SK-N-SH (cell line): Measurements from ENCODE around the gene RANBP9. TPM values are rescaled to one million over a fixed set of nuclear protein-coding genes. Genes with fewer than 3 reads are reported as not detected.

ENCODE experiments used
- CTCF ChIA-PET: fragments of 300-600, 350-600 bp; formaldehyde crosslinking; extraction: SDS; loops from one replicate; lab custom pipeline; 2021; lab: Yijun Ruan, JAX
- POLR2A ChIA-PET: fragments of 350-600 bp; sonication (Branson Sonifier 250); formaldehyde crosslinking; extraction: SDS; loops from one replicate; lab custom pipeline; 2020; ENCODE audit warnings: antibody characterized with exemption, inconsistent platforms; lab: Yijun Ruan, JAX
- DNase-seq: peaks from one replicate; pipeline ENCODE4 v3.0.0; 2012
- H2AFZ ChIP-seq: fragments of 200-600 bp; sonication (generic); 2 replicates; pipeline ENCODE4 v1.8.1; 2016; ENCODE audit warnings: antibody characterized with exemption, mild to moderate bottlenecking, low read depth
- H3F3A ChIP-seq: fragments of 200-600 bp; sonication (generic); replicated peaks from 2 replicates; pipeline ENCODE3; 2016; ENCODE audit warnings: antibody characterized with exemption, mild to moderate bottlenecking; ENCODE audit not compliant: insufficient read depth
- H3K27ac ChIP-seq, 2 experiments: fragments of 200-500 bp in 1 of 2; fragments of 200-600 bp in 1 of 2; sonication (Bioruptor generic) in 1 of 2; sonication (generic), shearing (Covaris generic) in 1 of 2; 2 replicates each; pipeline versions ENCODE4 v1.5.1 to v1.6.1; 2014 to 2016; ENCODE audit warnings: low read depth in 2 of 2, inconsistent platforms in 1 of 2, low read length in 1 of 2, mild to moderate bottlenecking in 1 of 2, mixed read lengths in 1 of 2
- H3K27me3 ChIP-seq: fragments of 200-600 bp; sonication (generic), shearing (Covaris generic); 2 replicates; pipeline ENCODE4 v1.6.1; 2016; ENCODE audit warnings: mixed run types; ENCODE audit not compliant: insufficient read depth
- H3K36me3 ChIP-seq, 2 experiments: fragments of 200-500 bp in 1 of 2; fragments of 200-600 bp in 1 of 2; sonication (Bioruptor generic) in 1 of 2; sonication (generic) in 1 of 2; replicated peaks in 1 of 2; 2 replicates each; pipeline versions ENCODE3 to v1.5.1; 2014 to 2016; ENCODE audit warnings: low read length in 1 of 2, mild to moderate bottlenecking in 1 of 2; ENCODE audit not compliant: insufficient read depth in 2 of 2, control insufficient read depth in 1 of 2
- H3K4me1 ChIP-seq, 2 experiments: fragments of 200-500 bp in 1 of 2; fragments of 200-600 bp in 1 of 2; sonication (Bioruptor generic) in 1 of 2; sonication (generic), shearing (Covaris generic) in 1 of 2; 2 replicates each; pipeline versions ENCODE4 v1.5.1 to v1.6.1; 2014 to 2016; ENCODE audit warnings: low read depth in 1 of 2, low read length in 1 of 2, mixed run types in 1 of 2; ENCODE audit not compliant: insufficient read depth in 2 of 2, control insufficient read depth in 1 of 2
- H3K4me2 ChIP-seq: fragments of 200-600 bp; sonication (generic), shearing (Covaris generic); 2 replicates; pipeline ENCODE4 v1.6.1; 2017; ENCODE audit warnings: mixed run types
- H3K4me3 ChIP-seq, 2 experiments: fragments of 200-500 bp in 1 of 2; fragments of 200-600 bp in 1 of 2; sonication (Bioruptor generic) in 1 of 2; sonication (generic), shearing (Covaris generic) in 1 of 2; 2 replicates each; pipeline versions ENCODE4 v1.5.1 to v1.8.1; 2014 to 2016; ENCODE audit warnings: low read depth in 2 of 2, inconsistent platforms in 1 of 2, low read length in 1 of 2, mild to moderate bottlenecking in 1 of 2, mixed read lengths in 1 of 2, moderate library complexity in 1 of 2
- H3K79me2 ChIP-seq: fragments of 200-600 bp; sonication (generic); 2 replicates; pipeline ENCODE4 v1.8.1; 2017; ENCODE audit warnings: mild to moderate bottlenecking; ENCODE audit not compliant: insufficient read depth
- H3K9ac ChIP-seq: fragments of 200-600 bp; sonication (generic); 2 replicates; pipeline ENCODE4 v1.6.1; 2017; ENCODE audit warnings: mixed run types
- H3K9me2 ChIP-seq: fragments of 200-600 bp; sonication (generic); 2 replicates; pipeline ENCODE4 v1.6.1; 2017; ENCODE audit warnings: mixed run types
- H3K9me3 ChIP-seq: fragments of 200-600 bp; sonication (generic); 2 replicates; pipeline ENCODE4 v1.6.1; 2017; ENCODE audit warnings: mixed run types, mild to moderate bottlenecking, moderate library complexity
- H4K20me1 ChIP-seq: fragments of 200-600 bp; sonication (generic); 2 replicates; pipeline ENCODE4 v1.6.1; 2017; ENCODE audit warnings: mild to moderate bottlenecking, mixed run types; ENCODE audit not compliant: insufficient read depth
- CHD2 ChIP-seq: fragments of 150-350 bp; IDR thresholded peaks from 2 replicates; pipeline ENCODE4 v1.6.1; 2018; ENCODE audit warnings: low read length; ENCODE audit not compliant: partially characterized antibody
- EZH2phosphoT487 ChIP-seq: fragments of 200-600 bp; sonication (generic); IDR thresholded peaks from 2 replicates; pipeline ENCODE4 v1.6.1; 2017; ENCODE audit warnings: low read depth, mixed run types, mild to moderate bottlenecking, antibody characterized with exemption, moderate library complexity, borderline replicate concordance
- FOSL2 ChIP-seq: IDR thresholded peaks from 2 replicates; pipeline ENCODE4 v1.4.0; 2012; ENCODE audit warnings: low read depth, mild to moderate bottlenecking, moderate library complexity, borderline replicate concordance
- JUND ChIP-seq: IDR thresholded peaks from 2 replicates; pipeline ENCODE4 v1.4.0; 2012
- MAX ChIP-seq: IDR thresholded peaks from 2 replicates; pipeline ENCODE4 v1.4.0; 2012; ENCODE audit warnings: low read depth
- MEF2A ChIP-seq: IDR thresholded peaks from 2 replicates; pipeline ENCODE4 v1.4.0; 2012; ENCODE audit warnings: low read depth, borderline replicate concordance
- NFIC ChIP-seq: IDR thresholded peaks from 2 replicates; pipeline ENCODE4 v1.4.0; 2012; ENCODE audit warnings: borderline replicate concordance
- NRF1 ChIP-seq: IDR thresholded peaks from 2 replicates; pipeline ENCODE4 v1.6.1; 2012; ENCODE audit warnings: low read depth, mild to moderate bottlenecking, low read length
- PBX3 ChIP-seq: IDR thresholded peaks from 2 replicates; pipeline ENCODE4; 2012
- POLR2AphosphoS5 ChIP-seq: IDR thresholded peaks from 2 replicates; pipeline ENCODE4 v1.6.1; 2012; ENCODE audit warnings: low read depth, low read length
- RFX5 ChIP-seq: IDR thresholded peaks from 2 replicates; pipeline ENCODE4 v1.6.1; 2012; ENCODE audit warnings: mild to moderate bottlenecking, improper control_type of control experiment, low read length
- RXRA ChIP-seq: IDR thresholded peaks from 2 replicates; pipeline ENCODE4 v1.4.0; 2012; ENCODE audit warnings: low read depth, mild to moderate bottlenecking, borderline replicate concordance
- SMC3 ChIP-seq: IDR thresholded peaks from 2 replicates; pipeline ENCODE4 v1.6.1; 2012; ENCODE audit warnings: low read depth, low read length, improper control_type of control experiment
- USF2 ChIP-seq: fragments of 150-350 bp; IDR thresholded peaks from 2 replicates; pipeline ENCODE4 v1.6.1; 2017; ENCODE audit warnings: antibody characterized with exemption, low read length, low read depth, borderline replicate concordance
- YY1 ChIP-seq: IDR thresholded peaks from 2 replicates; pipeline ENCODE4 v1.4.0; 2012; ENCODE audit warnings: low read depth, mild to moderate bottlenecking
- WGBS: methylation state at CpG from one replicate; pipeline ENCODE4 v1.1.6; 2017; ENCODE audit warnings: low lambda C conversion rate; 5-methylcytosine and 5-hydroxymethylcytosine counted together
- polyA plus RNA-seq, 3 experiments: library from polyadenylated mRNA; depleted of rRNA; stranded (reverse); fragments of >200 nt; gene quantifications; 2 replicates each; pipeline ENCODE4 v1.2.3, GENCODE V29; 2012

The RANBP9 gene
- polyA plus RNA-seq, 1 of the 3 experiments (the other 2 are of a cell fraction) = 20.4 TPM

- Histone ChIP-seq H3K4me1 (no peaks in the 10 kb centered on the region; a peak in 1 of 4 replicates), H3K27ac (no peak overlapping the region), H3K9ac (no peak overlapping the region), H3K36me3 (peaks cover 0 to 17% of the 10 kb centered on the region in 2 experiments), H3K4me2 (no peak overlapping the region), H3K9me3 (no peaks in the 10 kb centered on the region), H3K4me3 (no peak overlapping the region), H3K9me2 (no peaks in the 10 kb centered on the region), H2AFZ (no peak overlapping the region), H3K27me3 (no peaks in the 10 kb centered on the region), H3F3A (peaks cover 9% of the 10 kb centered on the region), H3K79me2 (peaks cover 100% of the 10 kb centered on the region), H4K20me1 (peaks cover 6% of the 10 kb centered on the region)
- TF ChIP-seq NRF1 (no peak), NFIC (no peak), POLR2AphosphoS5 (no peak), CHD2 (no peak), RXRA (no peak), SMC3 (no peak), MEF2A (no peak)
- POLR2A ChIA-PET = no interaction called here
- CTCF ChIA-PET = interaction anchor here (0.6 kb wide), 1 partner anchor 123 kb away, joined by 3 read pairs; no protein-coding TSS in a partner anchor
- no peak for DNase-seq
Measured at GRCh38 chr6:13672904-13673303, 38.7 kb downstream of the RANBP9 start.

GRCh38 chr6:13671548-13672127, 40.0 kb downstream of the RANBP9 start:
- H3K27me3 ChIP-seq = no peaks in the 10 kb centered on the region
- H3K9ac ChIP-seq = no peak overlapping the region
- H3K4me2 ChIP-seq = no peak overlapping the region
- H3K27ac ChIP-seq = no peak overlapping the region
- no peaks in the 10 kb centered on the region; a peak in 1 of 4 replicates for H3K4me1 ChIP-seq
- CTCF ChIA-PET = interaction anchor here (0.9 kb wide), 1 partner anchor 778 kb away, joined by 3 read pairs; no protein-coding TSS in a partner anchor
- peaks cover 0 to 5% of the 10 kb centered on the region in 2 experiments for H3K36me3 ChIP-seq
- H3F3A ChIP-seq = peaks cover 3% of the 10 kb centered on the region
- no peak for DNase-seq
- TF ChIP-seq EZH2phosphoT487 (no peak), MAX (no peak), YY1 (no peak), CHD2 (no peak), USF2 (no peak), JUND (no peak), FOSL2 (no peak), PBX3 (no peak), RFX5 (no peak)
- TF ChIP-seq, all 33 proteins: peak for 0
- no peaks in the 10 kb centered on the region for H3K9me3 ChIP-seq
- 100% methylated on average over 1 of the region's 1 CpG for WGBS
- POLR2A ChIA-PET = no interaction called here
- no peak overlapping the region for H3K4me3 ChIP-seq
- H4K20me1 ChIP-seq = peaks cover 11% of the 10 kb centered on the region
- H3K9me2 ChIP-seq = no peaks in the 10 kb centered on the region
- peaks cover 100% of the 10 kb centered on the region for H3K79me2 ChIP-seq
- H2AFZ ChIP-seq = no peak overlapping the region
